GM23338 (cell line): Measurements from ENCODE around the gene MRPS24. TPM values are rescaled to one million over a fixed set of nuclear protein-coding genes. Genes with fewer than 3 reads are reported as not detected.
"Not testable (repeated sequence)": the region's sequence is repeated elsewhere in the genome, so short reads cannot be mapped to it uniquely, and the experiment has no call there.

Source experiments
- ATAC-seq: fragments of 200-7000 bp; cut with Tn5 transposase; 3 replicates; pipeline ENCODE4 v1.9.1; 2020
- DNase-seq: peaks from one replicate; pipeline ENCODE4 v3.0.0-alpha.2; 2015; ENCODE audit warnings: low spot score
- H2AFZ ChIP-seq: fragments of 200-600 bp; sonication (generic); 2 replicates; pipeline ENCODE4 v1.8.0; 2016; ENCODE audit warnings: antibody characterized with exemption, mild to moderate bottlenecking, moderate library complexity
- H3F3A ChIP-seq: fragments of 200-600 bp; sonication (generic); replicated peaks from 2 replicates; pipeline ENCODE4 v1.8.0; 2017; ENCODE audit warnings: antibody characterized with exemption, mixed run types, low read depth
- H3K27ac ChIP-seq: fragments of 200-600 bp; sonication (generic); 2 replicates; pipeline ENCODE4 v1.6.1; 2016; ENCODE audit warnings: low read depth
- H3K27me3 ChIP-seq: fragments of 200-600 bp; sonication (generic); 2 replicates; pipeline ENCODE4 v1.8.0; 2016; ENCODE audit warnings: mild to moderate bottlenecking, mixed run types, moderate library complexity; ENCODE audit not compliant: insufficient read depth
- H3K36me3 ChIP-seq: fragments of 200-600 bp; sonication (generic); 2 replicates; pipeline ENCODE4 v1.8.0; 2016; ENCODE audit warnings: mild to moderate bottlenecking; ENCODE audit not compliant: insufficient read depth
- H3K4me1 ChIP-seq: fragments of 200-600 bp; sonication (generic); 2 replicates; pipeline ENCODE4 v1.8.0; 2016; ENCODE audit warnings: mild to moderate bottlenecking, moderate library complexity; ENCODE audit not compliant: insufficient read depth
- H3K4me2 ChIP-seq: fragments of 200-600 bp; sonication (generic); 2 replicates; pipeline ENCODE4 v1.7.1; 2017; ENCODE audit warnings: mixed run types
- H3K4me3 ChIP-seq: fragments of 200-600 bp; sonication (generic); 2 replicates; pipeline ENCODE4 v1.6.1; 2016; ENCODE audit warnings: mixed run types
- H3K79me2 ChIP-seq: fragments of 200-600 bp; sonication (generic); replicated peaks from 2 replicates; pipeline ENCODE4 v1.8.0; 2017; ENCODE audit warnings: mild to moderate bottlenecking; ENCODE audit not compliant: insufficient read depth
- H3K9me2 ChIP-seq: fragments of 200-600 bp; sonication (generic); 2 replicates; pipeline ENCODE4 v1.8.0; 2017; ENCODE audit not compliant: insufficient read depth
- H4K20me1 ChIP-seq: fragments of 200-600 bp; sonication (generic); replicated peaks from 2 replicates; pipeline ENCODE4 v1.8.0; 2017; ENCODE audit warnings: mild to moderate bottlenecking; ENCODE audit not compliant: insufficient read depth
- H3K27ac Mint-ChIP-seq: 2 replicates; pipeline ENCODE4 v1.8.0; 2020; ENCODE audit warnings: inconsistent platforms, mild to moderate bottlenecking, moderate library complexity, mixed read lengths
- H3K27me3 Mint-ChIP-seq: 3 replicates; pipeline ENCODE4 v1.8.0; 2022; ENCODE audit warnings: low read depth, mild to moderate bottlenecking, moderate library complexity, mixed read lengths, inconsistent platforms; ENCODE audit not compliant: insufficient read depth, poor library complexity
- H3K36me3 Mint-ChIP-seq: 3 replicates; pipeline ENCODE4 v1.8.0; 2021; ENCODE audit warnings: low read depth, mild to moderate bottlenecking, inconsistent platforms, moderate library complexity, mixed read lengths
- H3K4me1 Mint-ChIP-seq: 3 replicates; pipeline ENCODE4 v1.8.0; 2020; ENCODE audit warnings: mild to moderate bottlenecking, inconsistent platforms, mixed read lengths
- H3K4me3 Mint-ChIP-seq: 3 replicates; pipeline ENCODE4 v1.8.0; 2021; ENCODE audit warnings: moderate library complexity, mild to moderate bottlenecking, inconsistent platforms, mixed read lengths
- H3K9me3 Mint-ChIP-seq: 3 replicates; pipeline ENCODE4 v1.8.0; 2020; ENCODE audit warnings: moderate library complexity, mild to moderate bottlenecking, inconsistent platforms, mixed read lengths
- CREB1 ChIP-seq: fragments of 250-450 bp; sonication (Bioruptor Pico); IDR thresholded peaks from 2 replicates; pipeline ENCODE4 v1.5.0; 2020; ENCODE audit warnings: low read depth, mild to moderate bottlenecking, moderate library complexity
- ETS1 ChIP-seq: IDR thresholded peaks from 2 replicates; pipeline ENCODE4 v1.6.1; 2016; ENCODE audit warnings: antibody characterized with exemption
- EZH2phosphoT487 ChIP-seq: fragments of 200-600 bp; sonication (generic); IDR thresholded peaks from one replicate; pipeline ENCODE4 v1.8.1; 2018; ENCODE audit warnings: antibody characterized with exemption; ENCODE audit not compliant: unreplicated experiment
- JUNB ChIP-seq: IDR thresholded peaks from one replicate; pipeline ENCODE4 v1.6.1; 2016; ENCODE audit warnings: antibody characterized with exemption; ENCODE audit not compliant: unreplicated experiment
- NANOG ChIP-seq: IDR thresholded peaks from 2 replicates; pipeline ENCODE4 v1.6.1; 2016; ENCODE audit warnings: antibody characterized with exemption, borderline replicate concordance
- REST ChIP-seq: IDR thresholded peaks from one replicate; pipeline ENCODE4 v1.6.1; 2018; ENCODE audit warnings: antibody characterized with exemption; ENCODE audit not compliant: unreplicated experiment
- STAT1 ChIP-seq: IDR thresholded peaks from one replicate; pipeline ENCODE4 v1.6.1; 2016; ENCODE audit warnings: antibody characterized with exemption; ENCODE audit not compliant: unreplicated experiment
- ZNF114 ChIP-seq: fragments of 250-450 bp; sonication (Bioruptor Pico); IDR thresholded peaks from 2 replicates; pipeline ENCODE4 v1.5.0; 2020; ENCODE audit warnings: mild to moderate bottlenecking, moderate library complexity
- ZNF331 ChIP-seq: fragments of 250-450 bp; sonication (Bioruptor Pico); IDR thresholded peaks from 2 replicates; pipeline ENCODE4 v1.5.0; 2020; ENCODE audit warnings: low read depth, mild to moderate bottlenecking, moderate library complexity
- polyA plus RNA-seq: library from polyadenylated mRNA; unstranded; fragments of >200 nt; fragmentation: Nextera tagmentation; extraction: Ambion mirVana; gene quantifications from 2 replicates; pipeline ENCODE4 v1.2.1, GENCODE V29; 2016
- total RNA-seq: library from RNA; depleted of rRNA; stranded (reverse); fragments of >200 nt; shearing (Covaris generic); gene quantifications from 2 replicates; pipeline ENCODE4 v1.2.3, GENCODE V29; 2014
- TF ChIP-seq, protein P1 (sequence below), 2 experiments: fragments of 200-600 bp in 1 of 2; sonication (generic) in 1 of 2; conservative IDR thresholded peaks; 2 replicates each; pipeline versions ENCODE4 v1.5.1 to v1.6.1; 2016 to 2017; ENCODE audit warnings: antibody characterized with exemption in 2 of 2, low read depth in 2 of 2, mild to moderate bottlenecking in 2 of 2, moderate library complexity in 1 of 2

MRPS24 gene
- total and polyA plus RNA-seq, 2 experiments from 2014 or later = 82.9 to 152 TPM

DNA sequence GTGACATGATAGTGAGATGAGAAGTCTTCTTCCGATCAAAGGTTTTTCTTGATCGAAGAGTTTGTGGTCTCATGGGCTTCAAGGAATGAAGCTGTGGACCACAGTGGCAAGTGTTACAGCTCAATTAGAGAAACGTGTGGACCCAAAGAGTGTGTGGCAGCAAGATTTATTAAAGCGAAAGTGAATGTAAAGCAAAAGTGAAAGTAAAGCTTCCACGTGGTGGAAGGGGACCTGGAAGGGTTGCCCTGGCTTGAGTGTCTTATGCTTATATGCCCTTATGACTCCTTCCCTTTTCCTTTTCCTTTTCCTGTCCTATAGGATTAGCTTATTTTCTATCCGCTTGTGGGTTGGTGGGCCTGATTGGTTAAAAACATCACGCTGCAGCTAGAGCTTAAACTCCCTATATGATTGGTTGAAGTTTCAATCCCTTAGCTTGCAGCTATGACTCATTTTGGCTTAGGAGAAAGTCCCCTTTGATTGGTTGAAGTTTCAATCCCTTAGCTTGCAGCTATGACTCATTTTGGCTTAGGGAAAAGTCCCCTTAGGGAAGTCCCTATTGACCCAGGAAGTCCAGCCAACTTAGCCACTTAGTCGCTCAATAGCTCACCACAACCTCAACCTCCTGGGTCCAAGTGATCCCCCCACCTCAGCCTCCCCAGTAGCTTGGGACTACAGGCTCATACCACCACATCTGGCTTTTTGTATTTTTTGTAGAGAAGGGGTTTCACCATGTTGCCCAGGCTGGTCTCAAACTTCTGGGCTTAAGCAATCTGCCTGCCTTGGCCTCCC, 34.7 kb downstream of the MRPS24 start (continued):
- no peak for TF ChIP-seq REST
- TF ChIP-seq NANOG = no peak
- TF ChIP-seq EZH2phosphoT487 = no peak
- no peak for TF ChIP-seq JUNB
- TF ChIP-seq, protein P1, sequence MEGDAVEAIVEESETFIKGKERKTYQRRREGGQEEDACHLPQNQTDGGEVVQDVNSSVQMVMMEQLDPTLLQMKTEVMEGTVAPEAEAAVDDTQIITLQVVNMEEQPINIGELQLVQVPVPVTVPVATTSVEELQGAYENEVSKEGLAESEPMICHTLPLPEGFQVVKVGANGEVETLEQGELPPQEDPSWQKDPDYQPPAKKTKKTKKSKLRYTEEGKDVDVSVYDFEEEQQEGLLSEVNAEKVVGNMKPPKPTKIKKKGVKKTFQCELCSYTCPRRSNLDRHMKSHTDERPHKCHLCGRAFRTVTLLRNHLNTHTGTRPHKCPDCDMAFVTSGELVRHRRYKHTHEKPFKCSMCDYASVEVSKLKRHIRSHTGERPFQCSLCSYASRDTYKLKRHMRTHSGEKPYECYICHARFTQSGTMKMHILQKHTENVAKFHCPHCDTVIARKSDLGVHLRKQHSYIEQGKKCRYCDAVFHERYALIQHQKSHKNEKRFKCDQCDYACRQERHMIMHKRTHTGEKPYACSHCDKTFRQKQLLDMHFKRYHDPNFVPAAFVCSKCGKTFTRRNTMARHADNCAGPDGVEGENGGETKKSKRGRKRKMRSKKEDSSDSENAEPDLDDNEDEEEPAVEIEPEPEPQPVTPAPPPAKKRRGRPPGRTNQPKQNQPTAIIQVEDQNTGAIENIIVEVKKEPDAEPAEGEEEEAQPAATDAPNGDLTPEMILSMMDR (conservative IDR thresholded peaks at IDR 0.05; ENCODE audit: low read depth in 2 of 2) = no peak

GRCh38 chr7:43830917-43831316, 38.4 kb downstream of the MRPS24 start:
- not testable (repeated sequence) for H3K4me3 ChIP-seq, H3K27ac Mint-ChIP-seq, H3K9me2 ChIP-seq, H3F3A ChIP-seq, H2AFZ ChIP-seq, H3K4me3 Mint-ChIP-seq, H4K20me1 ChIP-seq, DNase-seq, H3K27me3 Mint-ChIP-seq, H3K4me2 ChIP-seq, H3K36me3 ChIP-seq, ATAC-seq, H3K27me3 ChIP-seq, H3K27ac ChIP-seq
- Histone ChIP-seq H3K4me1 (peaks cover 29% of the 10 kb centered on the region), H3K79me2 (peaks cover 17% of the 10 kb centered on the region)
- Mint-ChIP-seq H3K4me1 (peaks cover 21% of the 10 kb centered on the region), H3K9me3 (peaks cover 30% of the 10 kb centered on the region; the same call in 2 of the 3 replicates), H3K36me3 (peaks cover 27% of the 10 kb centered on the region; the same call in 2 of the 3 replicates)

GRCh38 chr7:43825391-43825808, 43.9 kb downstream of the MRPS24 start:
- no peaks in the 10 kb centered on the region; the same call in 1 of the 2 replicates for H3K36me3 ChIP-seq
- no peak overlapping the region for H3K27ac ChIP-seq
- peaks cover 6% of the 10 kb centered on the region; the same call in 2 of the 3 replicates for H3K36me3 Mint-ChIP-seq
- no peaks in the 10 kb centered on the region for H4K20me1 ChIP-seq
- H3K4me3 ChIP-seq = no peak overlapping the region
- H3K9me3 Mint-ChIP-seq = peaks cover 14% of the 10 kb centered on the region
- no peak overlapping the region for H2AFZ ChIP-seq
- no peaks in the 10 kb centered on the region for H3K27me3 ChIP-seq
- no peak overlapping the region for H3K27ac Mint-ChIP-seq
- peaks cover 5% of the 10 kb centered on the region for H3F3A ChIP-seq
- no peaks in the 10 kb centered on the region for H3K27me3 Mint-ChIP-seq
- H3K4me1 Mint-ChIP-seq = peaks cover 24% of the 10 kb centered on the region
- peaks cover 13% of the 10 kb centered on the region for H3K79me2 ChIP-seq
- H3K9me2 ChIP-seq = peaks cover 9% of the 10 kb centered on the region
- H3K4me2 ChIP-seq = no peak overlapping the region
- no peak overlapping the region for H3K4me3 Mint-ChIP-seq
- DNase-seq (no peak), ATAC-seq (no peak)
- H3K4me1 ChIP-seq = peaks cover 35% of the 10 kb centered on the region
- TF ChIP-seq NANOG (no peak), ETS1 (no peak), REST (no peak), STAT1 (no peak), ZNF331 (no peak), CREB1 (CRISPR knock-in tag) (no peak), JUNB (no peak), ZNF114 (no peak), EZH2phosphoT487 (no peak)
